ENCODE data around the gene APOBEC4.

The APOBEC4 gene

GRCh38 chr1:183674886-183675285 is 21.8 kb upstream of the APOBEC4 start:
- no peak for DNase-seq (ENCODE audit: low spot score)

- no peak for DNase-seq (ENCODE audit: low spot score)
These were observed 21.2 kb upstream of the APOBEC4 start for GRCh38 chr1:183674339-183674738.

- no peak for DNase-seq (ENCODE audit: low spot score)
These were observed 20.6 kb upstream of the APOBEC4 start for GRCh38 chr1:183673605-183674323.

- no peak for DNase-seq (ENCODE audit: low spot score)
These were observed 17.1 kb upstream of the APOBEC4 start for GRCh38 chr1:183670169-183670568.

GRCh38 chr1:183656355-183656754 is 3.2 kb upstream of the APOBEC4 start:
- DNase-seq (ENCODE audit: low spot score): no peak

GRCh38 chr1:183655562-183656075 is 2.5 kb upstream of the APOBEC4 start:
- DNase-seq (ENCODE audit: low spot score): peak; percentile 75

GRCh38 chr1:183654706-183655105 is 1.6 kb upstream of the APOBEC4 start:
- DNase-seq (ENCODE audit: low spot score): no peak

GRCh38 chr1:183653876-183654451 is 848 bp upstream of the APOBEC4 start:
- no peak for DNase-seq (ENCODE audit: low spot score)

- DNase-seq (ENCODE audit: low spot score): no peak
These were observed 312 bp upstream of the APOBEC4 start for GRCh38 chr1:183653462-183653794.

- DNase-seq (ENCODE audit: low spot score): no peak
These were observed 1.0 kb downstream of the APOBEC4 start for GRCh38 chr1:183652107-183652506.

GRCh38 chr1:183651612-183652011 is 1.5 kb downstream of the APOBEC4 start:
- no peak for DNase-seq (ENCODE audit: low spot score)

GRCh38 chr1:183648042-183648441 is 5.1 kb downstream of the APOBEC4 start:
- no peak for DNase-seq (ENCODE audit: low spot score)

- DNase-seq (ENCODE audit: low spot score): no peak
These were observed 6.3 kb downstream of the APOBEC4 start for GRCh38 chr1:183646776-183647175.

GRCh38 chr1:183645531-183645930 is 7.6 kb downstream of the APOBEC4 start:
- DNase-seq (ENCODE audit: low spot score): no peak

- no peak for DNase-seq (ENCODE audit: low spot score)
These were observed 10.9 kb downstream of the APOBEC4 start for GRCh38 chr1:183642166-183642565.

- DNase-seq (ENCODE audit: low spot score): no peak
These were observed 12.9 kb downstream of the APOBEC4 start for GRCh38 chr1:183640193-183640592.

GRCh38 chr1:183638649-183639387 is 14.3 kb downstream of the APOBEC4 start:
- DNase-seq (ENCODE audit: low spot score): no peak

- no peak for DNase-seq (ENCODE audit: low spot score)
These were observed 16.3 kb downstream of the APOBEC4 start for GRCh38 chr1:183636783-183637182.

GRCh38 chr1:183636334-183636682 is 16.8 kb downstream of the APOBEC4 start:
- no peak for DNase-seq (ENCODE audit: low spot score)

- DNase-seq (ENCODE audit: low spot score): peak; percentile 94
These were observed 17.3 kb downstream of the APOBEC4 start, which contains the start of gene ARPC5 for GRCh38 chr1:183635606-183636333. TSS of gene ARPC5 (minus strand) at chr1:183635783. CDS start at chr1:183635659, 124 bp downstream.

- peak; percentile 28 for DNase-seq (ENCODE audit: low spot score)
These were observed 18.0 kb downstream of the APOBEC4 start for GRCh38 chr1:183635099-183635605.

GRCh38 chr1:183634429-183635065 is 18.6 kb downstream of the APOBEC4 start:
- DNase-seq (ENCODE audit: low spot score): peak; percentile 15
